Stimulated activated naive CD8-positive, alpha-beta T cell treated with anti-CD3 and anti-CD28 coated beads, Interleukin-15, Interleukin-2, amounts not matched to agents 100 ng/mL and 50 ng/mL, for 24 hours (primary cell): ENCODE data around the gene C1orf159.

Experiments used
- H3K27ac Mint-ChIP-seq: one replicate; pipeline ENCODE4 v1.8.0; 2021; ENCODE audit warnings: mild to moderate bottlenecking, mixed read lengths
- H3K27me3 Mint-ChIP-seq: one replicate; pipeline ENCODE4 v1.8.0; 2021; ENCODE audit warnings: mixed read lengths
- H3K36me3 Mint-ChIP-seq: one replicate; pipeline ENCODE4 v1.8.0; 2021; ENCODE audit warnings: low read depth, mixed read lengths
- H3K4me1 Mint-ChIP-seq: one replicate; pipeline ENCODE4 v1.8.0; 2021; ENCODE audit warnings: low read depth, mixed read lengths
- H3K4me3 Mint-ChIP-seq: one replicate; pipeline ENCODE4 v1.8.0; 2021; ENCODE audit warnings: mild to moderate bottlenecking, mixed read lengths
- H3K9me3 Mint-ChIP-seq: one replicate; pipeline ENCODE4 v1.8.0; 2021; ENCODE audit warnings: mixed read lengths

The C1orf159 gene

DNA sequence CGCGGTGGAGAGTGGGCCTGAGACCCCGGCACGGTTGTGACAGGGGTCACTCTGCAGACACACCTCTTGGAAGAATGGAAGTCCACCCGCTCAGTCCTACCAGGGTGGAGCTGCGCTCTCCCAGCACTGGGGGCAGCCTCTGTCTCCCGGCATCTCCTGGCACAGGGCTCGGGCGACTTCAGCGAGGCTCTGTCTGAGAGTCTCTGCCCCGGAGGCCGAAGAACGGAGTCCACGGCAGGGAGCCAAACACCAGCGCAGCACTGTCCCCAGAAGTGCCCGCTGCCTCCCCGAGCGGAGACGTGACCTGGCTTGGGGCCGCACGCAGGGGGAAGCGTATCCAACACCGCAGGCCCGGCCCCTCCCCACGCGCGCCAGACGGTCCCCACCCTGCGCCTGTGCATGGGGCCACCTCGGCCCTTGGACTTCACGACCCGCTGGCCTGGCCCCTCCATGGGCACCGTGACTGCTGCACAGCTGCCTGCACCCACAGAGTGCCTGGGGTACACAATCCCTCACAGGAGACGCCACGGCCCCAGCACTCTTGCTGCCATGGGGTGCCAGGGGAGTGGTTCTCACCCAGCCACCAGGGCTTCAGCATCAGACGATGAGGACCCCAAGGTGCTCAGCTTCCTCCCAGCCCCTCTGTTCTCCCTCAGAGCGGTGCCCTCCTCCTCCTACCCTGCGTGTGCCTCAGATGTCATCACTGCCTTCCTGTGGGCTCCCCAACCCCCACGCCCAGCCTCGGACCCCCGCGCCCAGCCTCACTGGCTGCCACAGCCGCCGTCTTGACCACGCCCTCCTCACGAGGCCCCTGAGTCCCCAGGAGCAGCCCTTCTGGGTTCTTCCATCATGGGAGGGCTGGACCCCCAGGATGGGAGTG is 26.8 kb downstream of the C1orf159 start:
- no peaks in the 10 kb centered on the region for H3K27me3 Mint-ChIP-seq
- no peaks in the 10 kb centered on the region for H3K9me3 Mint-ChIP-seq
- H3K4me3 Mint-ChIP-seq: no peak overlapping the region
- no peak overlapping the region for H3K27ac Mint-ChIP-seq
- peaks cover 10% of the 10 kb centered on the region for H3K4me1 Mint-ChIP-seq
- H3K36me3 Mint-ChIP-seq: peaks cover 6% of the 10 kb centered on the region

- Mint-ChIP-seq H3K4me1 (peaks cover 5% of the 10 kb centered on the region), H3K36me3 (peaks cover 5% of the 10 kb centered on the region), H3K4me3 (no peak overlapping the region), H3K9me3 (no peaks in the 10 kb centered on the region), H3K27me3 (no peaks in the 10 kb centered on the region), H3K27ac (no peak overlapping the region)
Measured at GRCh38 chr1:1088029-1088800, 27.7 kb downstream of the C1orf159 start.

GRCh38 chr1:1087351-1088028 is 28.4 kb downstream of the C1orf159 start:
- H3K4me3 Mint-ChIP-seq: no peak overlapping the region
- H3K27ac Mint-ChIP-seq: no peak overlapping the region
- H3K4me1 Mint-ChIP-seq: no peaks in the 10 kb centered on the region
- H3K36me3 Mint-ChIP-seq: no peaks in the 10 kb centered on the region
- H3K9me3 Mint-ChIP-seq: no peaks in the 10 kb centered on the region
- no peaks in the 10 kb centered on the region for H3K27me3 Mint-ChIP-seq

DNA sequence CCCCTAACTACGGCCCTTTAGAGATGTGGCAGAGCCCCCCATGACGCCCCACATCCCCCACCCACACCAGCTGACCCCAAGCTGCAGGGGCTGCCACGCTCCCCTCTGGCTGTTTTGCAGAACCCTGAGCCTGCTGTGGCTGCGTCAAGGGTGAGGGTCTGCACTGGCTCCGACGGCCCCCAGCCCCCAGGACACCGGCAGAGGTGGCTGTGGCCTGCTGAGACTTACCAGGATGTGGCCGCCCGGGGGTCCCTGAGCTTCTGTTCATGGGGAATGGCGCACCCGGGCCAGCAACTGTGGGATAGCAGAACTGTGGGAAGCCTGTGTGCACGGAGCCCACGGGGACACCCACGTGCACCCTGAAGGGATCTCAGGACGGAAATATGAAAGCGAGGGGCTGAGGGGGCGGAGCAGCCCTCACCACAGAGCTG is 29.0 kb downstream of the C1orf159 start:
- Mint-ChIP-seq H3K36me3 (no peaks in the 10 kb centered on the region), H3K27ac (no peak overlapping the region), H3K4me3 (no peak overlapping the region), H3K27me3 (no peaks in the 10 kb centered on the region), H3K4me1 (no peaks in the 10 kb centered on the region), H3K9me3 (no peaks in the 10 kb centered on the region)

DNA sequence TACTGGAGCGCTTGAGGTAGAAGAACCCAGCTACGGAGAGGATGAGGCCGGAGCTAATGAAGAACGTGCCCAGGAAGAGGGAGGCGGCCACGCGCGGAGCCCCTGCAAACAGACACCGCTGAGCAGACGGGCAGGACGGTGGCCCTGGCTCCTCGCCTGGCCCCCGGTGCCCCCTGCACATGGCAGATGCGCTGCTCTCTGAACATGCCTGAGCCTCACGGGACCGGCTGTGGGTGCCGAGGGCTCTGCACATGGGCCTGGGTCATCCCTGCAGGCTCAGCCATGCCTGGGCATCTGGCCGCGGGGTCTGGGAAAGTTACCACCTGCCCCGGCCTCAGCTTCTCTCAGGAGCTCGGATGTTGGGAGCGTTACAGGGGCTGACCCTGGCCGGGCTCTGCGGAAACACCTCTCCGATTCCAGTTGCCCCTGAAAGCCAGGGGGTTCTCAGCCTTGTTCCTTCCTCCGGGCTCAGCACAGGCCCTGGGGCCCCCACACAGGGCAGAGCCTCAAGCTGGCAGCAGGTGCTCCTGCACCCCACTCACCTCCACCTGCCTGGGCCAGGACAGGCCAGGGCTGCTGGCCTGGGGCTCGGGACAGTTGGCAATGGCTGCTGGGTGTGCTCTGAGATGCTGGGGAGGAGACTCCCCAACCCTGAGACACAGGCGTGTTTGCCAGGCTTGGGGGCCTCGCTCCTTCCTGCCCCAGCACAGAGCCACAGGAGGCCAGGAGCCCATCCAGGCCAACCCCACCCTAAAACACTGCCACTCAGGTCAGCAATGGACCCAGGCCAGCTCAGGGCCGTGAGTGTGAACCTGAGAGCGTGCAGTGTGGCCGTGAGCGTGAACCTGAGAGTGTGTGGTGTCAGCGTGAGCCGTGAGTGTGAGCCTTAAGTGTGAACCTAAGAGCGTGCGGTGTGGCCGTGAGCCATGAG is 29.7 kb downstream of the C1orf159 start:
- no peaks in the 10 kb centered on the region for H3K4me1 Mint-ChIP-seq
- no peak overlapping the region for H3K27ac Mint-ChIP-seq
- H3K4me3 Mint-ChIP-seq: no peak overlapping the region
- no peaks in the 10 kb centered on the region for H3K9me3 Mint-ChIP-seq
- no peaks in the 10 kb centered on the region for H3K36me3 Mint-ChIP-seq
- H3K27me3 Mint-ChIP-seq: no peaks in the 10 kb centered on the region

DNA sequence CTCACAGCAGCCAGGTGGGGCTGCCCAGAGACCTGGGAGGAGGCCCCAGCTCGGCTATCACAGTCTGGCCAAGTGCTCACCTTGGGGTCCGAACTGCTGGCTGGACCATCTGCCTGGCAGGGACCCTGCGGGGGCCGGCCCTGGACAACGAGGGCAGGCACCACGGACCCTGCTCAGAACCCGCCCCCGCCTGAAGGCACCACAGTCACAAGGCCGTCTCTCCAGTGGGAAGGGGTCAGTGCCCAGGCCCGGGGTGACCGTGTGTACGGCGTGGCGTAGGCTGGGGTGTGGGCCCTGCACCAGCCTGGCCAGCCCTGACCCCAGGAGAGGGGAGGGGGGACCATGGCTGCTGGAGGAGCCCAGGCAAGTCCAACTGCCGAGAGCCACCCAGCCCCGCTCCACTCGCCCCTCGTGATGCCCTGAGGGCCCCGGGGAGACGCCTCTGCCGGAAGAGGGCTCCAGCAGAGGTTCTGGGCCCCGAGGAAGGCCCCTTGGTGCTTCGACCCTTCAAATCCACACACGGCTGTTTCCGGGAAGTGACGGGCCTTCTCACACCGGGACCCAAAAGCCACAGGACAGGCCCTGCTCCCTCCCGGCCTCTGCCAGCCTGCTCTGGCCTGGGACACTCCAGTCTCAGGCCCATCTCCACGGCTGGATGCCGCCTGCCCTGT is 30.6 kb downstream of the C1orf159 start:
- no peak overlapping the region for H3K4me3 Mint-ChIP-seq
- no peak overlapping the region for H3K27ac Mint-ChIP-seq
- H3K9me3 Mint-ChIP-seq: no peaks in the 10 kb centered on the region
- H3K27me3 Mint-ChIP-seq: no peaks in the 10 kb centered on the region
- no peaks in the 10 kb centered on the region for H3K36me3 Mint-ChIP-seq
- H3K4me1 Mint-ChIP-seq: no peaks in the 10 kb centered on the region

DNA sequence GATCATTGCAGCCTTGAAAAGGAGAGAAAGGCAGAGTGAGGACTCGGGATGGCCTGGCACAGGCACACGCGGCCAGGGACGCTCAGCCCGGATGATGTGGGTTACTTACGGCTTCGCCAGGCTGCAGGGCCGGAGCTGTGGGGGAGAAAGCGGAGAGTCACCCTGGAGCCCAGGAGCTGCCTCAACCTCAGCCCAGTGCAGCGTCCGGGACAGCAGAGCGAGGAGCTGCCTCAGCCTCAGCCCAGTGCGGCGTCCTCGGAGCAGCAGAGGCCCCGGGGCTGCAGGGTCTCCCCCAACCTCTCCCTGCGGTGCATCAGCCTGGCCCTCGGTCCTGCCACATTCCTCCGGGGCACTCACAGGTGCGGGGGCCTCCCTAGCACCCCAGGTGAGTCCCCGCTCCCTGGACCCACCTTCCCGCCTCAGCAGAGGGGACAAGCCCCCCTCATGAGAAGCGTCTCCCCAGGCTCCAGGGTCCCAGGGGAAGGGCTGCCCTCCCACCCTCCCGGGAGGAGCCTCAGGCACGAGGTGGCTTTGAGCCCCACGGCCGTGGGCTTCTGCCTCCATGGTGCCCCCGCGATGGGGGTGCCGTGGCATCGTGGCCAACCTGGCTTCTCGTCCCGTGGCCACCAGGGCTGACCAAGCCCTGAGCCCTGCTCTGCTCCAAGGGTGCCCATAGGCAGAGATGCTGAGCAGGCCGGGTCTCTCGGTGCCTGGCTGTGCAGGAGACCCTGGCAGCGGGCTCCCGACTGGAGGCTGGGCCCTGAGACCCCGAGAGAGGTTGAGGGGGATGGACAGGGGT is 31.3 kb downstream of the C1orf159 start:
- Mint-ChIP-seq H3K4me1 (peaks cover under 1% of the 10 kb centered on the region), H3K27ac (no peak overlapping the region), H3K4me3 (no peak overlapping the region), H3K27me3 (no peaks in the 10 kb centered on the region), H3K9me3 (no peaks in the 10 kb centered on the region), H3K36me3 (no peaks in the 10 kb centered on the region)

DNA sequence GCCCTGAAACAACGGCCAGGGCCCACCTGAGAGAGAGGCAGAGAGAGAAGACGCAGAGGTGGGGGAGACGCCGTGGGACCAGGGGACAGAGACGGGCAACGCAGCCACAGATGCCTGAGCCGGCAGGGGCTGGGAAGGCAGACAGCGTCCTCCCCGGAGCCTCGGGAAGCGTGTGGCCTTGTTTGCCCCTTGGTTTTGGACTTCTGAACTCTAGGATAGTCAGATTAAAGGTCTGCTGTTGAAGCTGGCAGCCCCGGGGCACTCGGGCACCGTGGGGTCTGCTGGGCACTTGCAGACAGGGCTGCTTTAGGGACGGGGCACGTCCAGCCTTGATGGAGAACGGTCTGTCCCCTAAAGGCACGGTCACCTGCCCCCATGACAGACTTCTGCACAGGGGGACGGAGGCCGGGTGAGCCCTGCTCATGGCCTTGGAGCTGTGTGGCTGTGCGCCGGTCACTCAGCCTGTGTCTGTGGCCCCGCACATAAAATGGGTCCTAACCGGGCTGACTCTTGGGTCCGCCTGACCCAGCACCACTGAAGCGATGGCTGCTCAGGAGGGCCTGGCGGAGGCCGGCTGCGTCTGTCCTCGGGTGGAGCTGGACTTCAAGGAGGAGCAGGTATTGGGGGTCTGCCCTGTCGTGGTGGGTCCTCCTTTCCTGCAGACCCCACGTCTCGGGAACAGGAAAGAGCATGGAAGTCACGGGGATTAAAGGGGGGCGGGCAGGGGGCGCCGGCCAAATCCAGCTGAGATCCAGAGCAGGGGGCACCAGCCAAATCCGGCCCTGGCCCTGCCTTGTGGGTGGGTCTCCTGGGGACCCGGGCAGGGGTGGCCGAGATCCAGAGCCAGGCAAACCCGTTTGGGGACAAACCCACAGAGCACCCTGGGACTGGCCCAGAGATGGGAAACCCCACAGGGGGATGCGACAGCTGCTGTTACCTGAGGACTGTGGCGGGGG is 32.2 kb downstream of the C1orf159 start:
- Mint-ChIP-seq H3K27ac (no peak overlapping the region), H3K36me3 (no peaks in the 10 kb centered on the region), H3K27me3 (no peaks in the 10 kb centered on the region), H3K4me3 (no peak overlapping the region), H3K4me1 (peaks cover 4% of the 10 kb centered on the region), H3K9me3 (no peaks in the 10 kb centered on the region)

GRCh38 chr1:1082776-1083415 is 33.0 kb downstream of the C1orf159 start:
- Mint-ChIP-seq H3K27ac (no peak overlapping the region), H3K9me3 (no peaks in the 10 kb centered on the region), H3K4me3 (no peak overlapping the region), H3K27me3 (no peaks in the 10 kb centered on the region), H3K4me1 (peaks cover 4% of the 10 kb centered on the region), H3K36me3 (no peaks in the 10 kb centered on the region)

DNA sequence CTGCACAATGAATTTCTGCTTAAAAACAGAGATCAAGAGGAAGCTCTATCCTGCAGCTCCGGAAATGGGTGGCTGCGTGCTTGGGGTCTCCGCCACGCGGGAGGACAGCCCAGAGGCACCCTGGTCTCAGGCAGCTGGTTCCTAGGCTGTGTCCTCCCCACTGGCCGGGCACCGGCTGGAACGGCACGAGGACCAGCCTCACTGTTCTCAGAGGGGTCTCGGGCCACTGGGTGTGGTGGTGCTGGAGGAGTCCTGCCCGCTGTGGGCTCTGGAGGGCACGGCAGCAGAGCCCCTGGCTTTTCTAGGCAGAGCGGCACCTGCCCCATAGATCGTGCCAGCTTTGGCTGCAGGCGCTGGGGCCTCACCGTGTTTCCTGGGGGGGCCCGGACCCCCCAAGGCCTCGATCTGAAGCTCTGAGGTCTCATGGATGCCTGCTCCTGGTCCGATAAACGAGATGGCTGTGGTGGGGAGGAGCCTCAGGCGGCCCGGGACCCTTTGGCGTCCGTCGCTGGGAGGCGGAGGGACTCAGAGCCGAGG is 33.6 kb downstream of the C1orf159 start:
- no peak overlapping the region for H3K4me3 Mint-ChIP-seq
- H3K9me3 Mint-ChIP-seq: no peaks in the 10 kb centered on the region
- peaks cover 4% of the 10 kb centered on the region for H3K4me1 Mint-ChIP-seq
- H3K27ac Mint-ChIP-seq: no peak overlapping the region
- H3K27me3 Mint-ChIP-seq: no peaks in the 10 kb centered on the region
- no peaks in the 10 kb centered on the region for H3K36me3 Mint-ChIP-seq

DNA sequence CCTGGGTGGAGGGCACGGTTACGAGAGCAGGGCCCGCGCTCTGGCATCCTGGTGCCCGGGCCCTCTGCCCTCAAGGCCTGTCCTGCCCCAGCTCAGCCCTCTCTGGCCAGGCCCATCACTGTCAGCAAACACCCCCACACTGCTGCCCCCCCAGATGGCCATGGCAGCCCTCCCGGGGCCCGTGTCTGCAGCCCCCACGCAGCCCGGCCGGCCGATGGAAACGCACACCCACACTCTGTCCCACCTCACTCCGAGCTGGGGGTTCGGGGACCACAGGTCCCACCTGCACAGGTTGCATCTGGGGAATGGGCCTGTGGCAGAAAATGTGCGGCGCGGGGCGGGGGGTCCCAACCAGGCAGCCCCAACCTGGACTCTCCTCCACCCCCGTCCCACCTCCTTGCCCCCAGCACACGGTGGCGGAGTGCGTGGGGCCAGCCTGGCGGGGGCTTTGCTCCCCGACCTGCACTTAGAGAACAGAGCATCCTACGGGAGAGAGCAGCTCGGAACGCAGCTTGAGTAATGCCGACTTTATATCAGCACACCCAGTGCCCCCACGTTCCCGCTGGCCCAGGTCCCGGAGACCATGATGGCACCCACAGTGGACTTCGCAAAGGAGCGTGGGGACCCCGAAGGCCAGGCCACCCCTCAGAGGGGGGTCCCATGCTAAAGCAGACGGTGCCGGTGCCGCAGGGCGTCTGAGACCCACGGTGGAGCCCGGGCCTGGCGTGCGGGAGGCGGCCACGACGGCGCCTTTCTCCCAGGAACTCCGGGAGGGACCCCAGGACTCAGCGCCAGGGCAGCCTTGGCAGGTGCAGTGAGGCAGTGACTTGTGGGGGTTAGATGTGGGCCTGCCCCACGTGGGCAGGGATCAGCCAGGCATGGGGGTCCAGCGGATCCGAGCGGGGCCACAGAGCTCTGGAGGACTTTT is 34.3 kb downstream of the C1orf159 start:
- Mint-ChIP-seq H3K27ac (no peak overlapping the region), H3K4me3 (no peak overlapping the region), H3K36me3 (no peaks in the 10 kb centered on the region), H3K9me3 (no peaks in the 10 kb centered on the region), H3K27me3 (no peaks in the 10 kb centered on the region), H3K4me1 (peaks cover 4% of the 10 kb centered on the region)
